AG04449 (cell line): ENCODE measurements around the gene MICAL3.

Experiments
- CTCF ChIA-PET: fragments of 350-600 bp; formaldehyde crosslinking; extraction: SDS; loops from one replicate; lab custom pipeline; 2021; ENCODE audit warnings: antibody characterized with exemption; lab: Yijun Ruan, JAX
- POLR2A ChIA-PET: fragments of 400-600, 350-600 bp; formaldehyde crosslinking; extraction: SDS; loops from one replicate; lab custom pipeline; 2020; ENCODE audit warnings: antibody characterized with exemption, inconsistent platforms; lab: Yijun Ruan, JAX
- DNase-seq: peaks from one replicate; pipeline ENCODE4 v3.0.0-alpha.2; 2010; ENCODE audit warnings: low read depth, low spot score
- H3K4me3 ChIP-seq: 2 replicates; pipeline ENCODE4 v1.5.1; 2011; ENCODE audit warnings: low read depth, mild to moderate bottlenecking, control low read depth, low read length
- TF ChIP-seq, protein P1 (sequence below): IDR thresholded peaks from one replicate; pipeline ENCODE4 v1.5.1; 2011; ENCODE audit warnings: mild to moderate bottlenecking, moderate library complexity, low read length, control low read depth, inconsistent platforms; ENCODE audit not compliant: insufficient read depth; ENCODE audit errors: missing control alignments

MICAL3 gene

DNA sequence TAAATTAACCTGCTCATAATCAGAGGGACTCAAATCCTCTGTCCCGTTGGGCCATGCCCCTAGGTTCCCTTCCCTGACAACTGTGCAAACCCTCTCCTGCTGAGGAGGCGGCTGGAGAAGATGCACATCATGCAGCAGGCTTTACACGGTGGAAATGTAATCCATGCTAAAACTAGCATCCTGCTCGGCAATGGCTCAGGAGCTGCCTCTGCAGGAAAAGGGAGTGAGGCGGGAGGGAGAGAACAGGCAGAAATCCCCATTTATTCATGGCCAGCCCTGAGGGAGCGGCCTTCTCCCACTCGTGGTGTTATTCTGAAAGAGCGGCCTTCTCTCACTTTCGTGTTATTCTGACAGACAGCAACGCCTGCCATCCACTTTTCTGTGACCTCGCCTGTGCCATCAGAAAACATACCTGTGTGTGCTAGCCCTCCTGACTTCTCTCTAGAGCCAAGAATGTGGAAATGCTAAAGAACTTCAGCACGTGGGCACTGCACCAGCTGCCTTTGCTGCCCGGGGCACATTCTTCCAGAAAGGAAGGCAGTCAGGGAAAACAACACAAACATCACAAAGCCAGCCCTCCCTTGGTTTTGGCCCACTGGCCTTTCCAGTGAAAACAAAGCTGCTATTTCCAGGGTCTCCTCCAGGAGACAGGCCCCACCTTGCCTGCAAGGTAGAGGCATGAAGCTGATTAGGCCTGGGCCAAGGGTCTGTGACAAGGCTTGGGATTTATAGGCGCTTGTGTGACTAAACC lies 187.2 kb downstream of the MICAL3 start:
- CTCF ChIA-PET, result interaction anchor here (1.1 to 13.1 kb wide), 2 partner anchors 9 to 237 kb away, joined by 3 to 454 read pairs; partner anchors contain the start of gene PEX26
- H3K4me3 ChIP-seq, result no peak overlapping the region
- POLR2A ChIA-PET, result no interaction called here
- no peak for DNase-seq
- TF ChIP-seq, protein P1, sequence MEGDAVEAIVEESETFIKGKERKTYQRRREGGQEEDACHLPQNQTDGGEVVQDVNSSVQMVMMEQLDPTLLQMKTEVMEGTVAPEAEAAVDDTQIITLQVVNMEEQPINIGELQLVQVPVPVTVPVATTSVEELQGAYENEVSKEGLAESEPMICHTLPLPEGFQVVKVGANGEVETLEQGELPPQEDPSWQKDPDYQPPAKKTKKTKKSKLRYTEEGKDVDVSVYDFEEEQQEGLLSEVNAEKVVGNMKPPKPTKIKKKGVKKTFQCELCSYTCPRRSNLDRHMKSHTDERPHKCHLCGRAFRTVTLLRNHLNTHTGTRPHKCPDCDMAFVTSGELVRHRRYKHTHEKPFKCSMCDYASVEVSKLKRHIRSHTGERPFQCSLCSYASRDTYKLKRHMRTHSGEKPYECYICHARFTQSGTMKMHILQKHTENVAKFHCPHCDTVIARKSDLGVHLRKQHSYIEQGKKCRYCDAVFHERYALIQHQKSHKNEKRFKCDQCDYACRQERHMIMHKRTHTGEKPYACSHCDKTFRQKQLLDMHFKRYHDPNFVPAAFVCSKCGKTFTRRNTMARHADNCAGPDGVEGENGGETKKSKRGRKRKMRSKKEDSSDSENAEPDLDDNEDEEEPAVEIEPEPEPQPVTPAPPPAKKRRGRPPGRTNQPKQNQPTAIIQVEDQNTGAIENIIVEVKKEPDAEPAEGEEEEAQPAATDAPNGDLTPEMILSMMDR, result no peak

DNA sequence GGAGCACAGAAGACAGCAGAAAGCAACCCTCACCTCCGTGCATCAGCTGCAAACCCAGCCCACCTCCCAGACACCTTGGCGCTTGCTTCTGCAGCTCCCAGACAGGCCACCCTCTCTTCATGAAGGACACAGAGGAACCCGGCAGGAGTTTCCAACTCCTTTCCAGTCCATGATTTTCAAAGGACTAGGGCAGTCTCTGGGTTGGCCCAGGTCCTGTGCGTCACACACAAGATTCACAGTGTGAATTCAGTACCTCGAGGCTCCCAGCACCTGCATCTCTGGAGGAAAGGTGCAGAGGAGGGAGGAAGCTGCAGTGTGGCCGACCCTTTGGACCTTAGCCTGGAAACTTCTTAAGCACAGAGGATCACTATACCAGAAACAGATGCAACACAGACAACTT lies 189.1 kb downstream of the MICAL3 start:
- ChIA-PET CTCF (interaction anchor here (2.4 to 13.1 kb wide), 2 partner anchors 9 to 239 kb away, joined by 9 to 454 read pairs; partner anchors contain the start of gene PEX26), POLR2A (no interaction called here)
- TF ChIP-seq, protein P1, result no peak
- DNase-seq, result no peak
- H3K4me3 ChIP-seq, result no peak overlapping the region

DNA sequence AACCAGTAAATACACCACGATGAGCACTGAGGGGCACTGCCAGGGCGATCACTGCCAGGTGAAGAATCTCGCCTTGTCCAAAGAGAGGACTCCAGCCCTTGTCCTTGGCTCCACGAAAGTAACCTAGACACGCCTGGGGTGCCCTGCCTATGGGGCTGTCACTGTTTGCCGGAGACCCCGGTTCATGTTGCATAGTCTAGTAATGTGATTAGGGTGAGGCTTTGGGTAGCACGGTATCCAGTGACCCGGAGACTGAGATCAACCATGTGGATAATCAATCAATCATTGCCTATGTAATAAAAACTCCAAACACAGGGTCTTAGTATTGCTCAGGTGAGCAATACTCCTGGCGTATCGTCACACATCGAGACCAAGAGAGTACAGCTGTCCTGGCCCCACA lies 190.9 kb downstream of the MICAL3 start:
- H3K4me3 ChIP-seq, result no peak overlapping the region
- TF ChIP-seq, protein P1, result no peak
- ChIA-PET CTCF (interaction anchor here (2.4 to 13.1 kb wide), 3 partner anchors 11 to 275 kb away, joined by 9 to 454 read pairs (median 27); partner anchors contain the start of gene PEX26), POLR2A (no interaction called here)
- no peak for DNase-seq

DNA sequence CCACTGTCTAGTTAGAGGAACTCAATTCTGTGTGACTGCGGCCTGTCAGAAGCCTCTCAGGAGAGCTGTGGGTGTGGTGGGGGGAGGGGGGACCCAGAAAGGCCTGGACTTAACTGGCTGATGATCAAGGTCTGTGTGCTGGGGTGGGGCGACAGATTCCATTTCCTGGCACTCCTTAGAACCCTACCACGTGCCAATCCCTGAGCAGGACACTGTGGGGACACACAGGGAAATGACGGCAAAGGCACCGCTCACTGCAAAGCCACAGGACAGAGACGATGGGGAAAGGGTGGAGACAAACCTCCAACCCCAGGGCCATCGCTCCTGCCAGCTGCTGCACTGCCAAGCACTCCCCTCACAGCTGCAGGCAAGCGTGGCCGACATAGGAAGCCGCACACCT lies 191.7 kb downstream of the MICAL3 start:
- POLR2A ChIA-PET, result no interaction called here
- CTCF ChIA-PET, result interaction anchor here (2.4 to 13.1 kb wide), 4 partner anchors 12 to 274 kb away, joined by 9 to 454 read pairs (median 32); partner anchors contain the start of gene PEX26
- no peak overlapping the region for H3K4me3 ChIP-seq
- DNase-seq, result no peak
- TF ChIP-seq, protein P1, result no peak

DNA sequence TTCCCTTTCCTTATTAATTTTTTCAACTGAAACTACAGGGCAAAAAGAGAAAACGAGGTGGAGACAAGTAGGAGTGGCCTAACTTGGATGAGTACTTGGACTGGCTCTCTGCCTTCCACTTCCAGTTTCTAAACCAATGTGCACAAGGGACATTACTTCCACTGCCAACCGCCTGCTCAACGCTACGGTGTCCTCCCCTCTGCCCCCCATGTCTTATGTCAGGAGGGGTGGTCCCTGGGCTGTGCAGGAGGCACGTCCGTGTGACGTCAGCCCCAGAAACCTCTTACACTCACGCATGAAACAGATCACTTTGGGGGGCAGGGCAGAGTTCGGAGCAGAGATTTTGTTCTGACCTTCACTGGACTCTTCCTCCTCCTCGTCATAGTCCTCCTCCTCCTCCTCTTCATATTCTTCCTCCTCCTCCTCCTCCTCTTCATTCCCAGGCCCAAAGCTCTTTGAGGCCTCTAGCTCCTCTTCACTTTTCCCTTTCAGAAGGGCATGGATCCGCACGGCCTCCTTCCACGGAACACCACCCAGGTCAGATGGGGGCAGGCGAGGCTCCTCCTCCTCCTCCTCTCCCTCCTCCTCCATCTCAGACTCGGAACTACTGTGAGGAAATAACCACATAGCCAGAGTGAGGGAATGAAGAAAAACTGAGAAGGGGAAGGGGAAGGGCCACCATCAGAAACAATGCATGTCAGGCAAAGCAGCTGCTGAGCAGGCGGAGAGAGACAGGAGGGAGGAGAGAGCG lies 192.7 kb downstream of the MICAL3 start:
- TF ChIP-seq, protein P1, result no peak
- POLR2A ChIA-PET, result no interaction called here
- no peak overlapping the region for H3K4me3 ChIP-seq
- CTCF ChIA-PET, result interaction anchor here (1.2 to 13.1 kb wide), 9 partner anchors 7 to 273 kb away, joined by 4 to 454 read pairs (median 27); partner anchors contain the start of genes MICAL3 and PEX26
- no peak for DNase-seq
